GM21737 (cell line): ENCODE measurements around the gene USP38.
"Not testable (repeated sequence)": the region's sequence is repeated elsewhere in the genome, so short reads cannot be mapped to it uniquely, and the experiment has no call there.

Experiments
- ATAC-seq: cut with Tn5 transposase; IDR thresholded peaks from one replicate; pipeline ENCODE4 v1.9.1; 2021; ENCODE audit warnings: mild to moderate bottlenecking, moderate library complexity; ENCODE audit not compliant: unreplicated experiment

Gene USP38

DNA sequence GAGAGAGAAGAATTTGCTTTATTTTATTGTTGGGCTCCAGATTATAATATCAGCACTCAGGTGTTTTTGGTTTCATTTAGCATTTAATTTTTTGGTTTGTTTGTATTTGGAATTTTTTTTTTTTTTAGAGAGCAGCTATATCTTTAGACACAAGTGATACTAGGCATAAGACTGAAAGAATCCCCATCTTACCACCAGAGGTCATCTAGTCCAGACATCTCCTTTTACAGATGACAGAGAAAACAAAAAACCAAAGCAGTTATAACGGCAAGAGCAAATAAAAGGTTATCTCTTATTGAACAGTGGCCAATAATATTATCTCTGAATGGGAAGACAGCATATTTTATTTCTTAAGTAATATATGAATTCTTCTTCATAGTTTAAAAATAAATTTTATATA lies 22.8 kb downstream of the USP38 start:
- no peak for ATAC-seq

DNA sequence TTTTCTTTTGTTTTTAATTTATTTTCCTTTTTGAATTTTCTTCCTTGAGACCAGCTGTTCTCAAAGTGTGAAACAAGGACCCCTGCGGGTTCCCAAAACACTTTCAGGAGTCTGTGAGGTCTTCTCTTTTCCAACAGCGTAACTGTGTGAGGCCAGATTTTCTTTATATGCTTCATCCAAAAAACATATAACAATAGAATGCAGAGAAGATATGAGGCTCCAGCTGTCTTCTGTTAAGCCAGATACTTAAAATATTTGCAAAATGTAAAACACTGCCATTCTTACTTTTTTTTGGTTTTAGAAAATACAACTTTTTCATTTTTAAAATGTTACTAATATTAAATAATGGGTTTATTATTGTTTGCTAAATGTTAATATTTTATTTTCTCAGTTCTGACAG lies 27.8 kb downstream of the USP38 start:
- ATAC-seq: no peak

DNA sequence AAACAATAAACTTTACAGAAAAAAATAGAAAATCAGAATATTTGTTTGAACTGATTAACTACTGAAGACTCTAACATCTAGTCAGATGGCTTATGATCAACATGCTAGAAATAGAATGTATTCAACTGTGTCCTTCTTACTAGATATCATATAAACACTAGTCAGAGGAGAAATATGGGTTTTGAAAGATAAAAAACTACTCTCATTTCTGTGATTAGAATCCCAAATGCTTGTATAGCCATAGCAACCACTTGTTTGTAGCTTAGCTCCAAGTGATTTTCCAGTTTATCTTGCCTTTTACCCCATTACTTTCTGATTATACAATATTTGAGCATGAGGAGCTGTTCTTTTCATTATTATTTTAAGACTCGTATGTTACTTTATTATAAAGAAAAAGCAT lies 31.2 kb downstream of the USP38 start:
- no peak for ATAC-seq

DNA sequence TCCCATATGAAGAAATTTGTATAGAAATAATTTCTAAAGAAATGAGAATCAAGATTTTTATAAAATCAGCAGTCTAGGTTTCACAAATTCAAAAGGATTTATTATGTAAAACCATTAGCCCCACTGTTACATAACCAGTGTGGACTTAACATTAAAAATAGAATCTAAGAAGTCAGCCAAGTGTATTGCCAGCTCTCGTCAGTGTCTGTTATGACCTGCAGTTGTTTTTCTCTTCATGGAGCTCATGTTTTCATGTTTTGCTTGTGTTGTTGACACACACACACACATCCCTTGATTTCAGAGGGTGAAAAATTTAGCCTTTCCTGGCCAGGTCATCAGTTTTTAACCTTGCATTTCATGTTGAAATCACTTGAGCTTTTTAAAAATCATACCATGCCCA lies 39.5 kb downstream of the USP38 start:
- no peak for ATAC-seq

DNA sequence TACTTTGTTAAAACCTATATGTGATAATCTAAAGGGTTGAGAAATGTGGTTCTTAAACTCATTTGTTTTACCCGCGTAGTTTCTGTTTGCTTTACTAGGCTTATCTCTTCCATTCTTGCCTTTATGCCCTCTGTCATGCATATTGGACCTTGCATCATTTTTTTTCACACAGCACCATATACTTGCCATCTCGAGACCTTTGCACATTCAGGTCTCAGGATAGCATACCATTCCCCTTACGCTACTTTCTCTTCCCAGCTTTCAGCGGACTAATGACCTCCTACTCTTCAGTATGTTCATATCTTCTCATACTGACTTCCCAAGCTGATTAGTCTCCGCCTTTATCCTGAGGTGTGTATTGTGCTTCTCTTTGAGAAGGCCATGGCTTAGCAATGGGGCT lies 40.5 kb downstream of the USP38 start:
- no peak for ATAC-seq

DNA sequence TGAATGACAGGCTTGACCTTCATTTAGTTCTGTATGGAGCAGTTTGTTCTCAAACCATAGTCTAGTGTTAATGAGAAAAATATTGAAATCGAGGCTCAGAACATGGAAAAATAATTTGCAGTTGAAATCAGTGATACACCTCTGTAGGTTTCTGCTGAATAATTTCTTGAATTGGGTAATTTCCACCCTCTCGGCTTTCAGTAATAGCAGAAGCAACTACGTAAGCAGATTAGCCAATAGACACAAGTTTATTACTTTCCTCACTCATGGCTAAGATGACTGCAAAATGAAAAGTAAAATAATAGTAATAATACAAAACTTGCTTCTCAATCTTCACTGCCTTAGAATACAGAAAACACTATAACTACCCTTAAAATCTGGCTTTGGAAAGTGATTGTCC lies 46.0 kb downstream of the USP38 start:
- no peak for ATAC-seq

DNA sequence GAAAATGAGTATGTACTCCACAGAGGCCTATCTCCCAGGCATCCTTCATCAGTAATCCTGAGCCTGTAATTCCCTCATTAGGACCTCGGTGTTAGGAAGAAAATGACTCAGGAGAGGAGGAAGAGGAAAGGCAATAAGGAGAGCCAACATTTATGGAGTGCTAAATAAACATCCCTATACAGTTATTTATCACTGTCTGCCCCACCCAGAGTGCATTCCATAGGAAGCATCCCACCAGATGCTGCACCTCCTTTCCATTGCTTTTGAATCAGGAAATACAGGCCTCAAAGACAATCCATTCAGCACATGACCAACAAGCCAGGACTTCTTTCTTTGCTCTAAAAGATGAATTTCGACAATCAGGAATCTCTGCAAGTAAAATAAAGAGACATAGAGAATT lies 47.6 kb downstream of the USP38 start:
- no peak for ATAC-seq

DNA sequence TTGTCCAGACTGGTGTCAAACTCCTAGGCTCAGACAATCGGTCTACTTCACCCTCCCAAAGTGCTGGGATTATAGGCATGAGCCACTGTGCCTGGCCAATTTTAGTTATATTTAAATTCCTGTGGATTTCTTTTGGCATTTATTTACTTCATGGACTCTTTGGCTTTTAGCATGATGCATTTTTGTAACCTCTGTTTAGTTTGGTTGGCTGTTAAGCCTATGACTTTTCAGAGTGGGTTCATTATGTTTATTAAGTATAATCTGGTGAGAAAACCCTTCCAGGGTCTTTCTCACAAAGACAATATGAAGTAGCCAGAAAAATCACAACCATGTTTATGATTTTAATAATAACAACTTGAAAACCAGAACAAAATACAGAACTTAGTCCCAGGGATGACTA lies 49.4 kb downstream of the USP38 start:
- no peak for ATAC-seq

DNA sequence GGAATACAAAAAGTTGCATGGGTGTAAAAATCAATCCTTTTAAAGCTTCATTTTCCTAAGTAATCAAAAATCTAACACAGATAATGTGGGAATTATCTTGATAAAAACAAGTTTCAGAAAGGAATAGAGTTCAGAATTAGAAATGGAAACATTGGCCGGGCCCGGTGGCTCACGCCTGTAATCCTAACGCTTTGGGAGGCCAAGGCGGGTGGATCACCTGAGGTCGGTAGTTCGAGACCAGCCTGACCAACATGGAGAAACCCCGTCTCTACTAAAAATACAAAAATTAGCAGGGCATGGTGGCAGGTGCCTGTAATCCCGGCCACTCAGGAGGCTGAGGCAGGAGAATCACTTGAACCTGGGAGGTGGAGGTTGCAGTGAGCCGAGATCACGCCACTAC lies 52.5 kb downstream of the USP38 start:
- not testable (repeated sequence) for ATAC-seq

DNA sequence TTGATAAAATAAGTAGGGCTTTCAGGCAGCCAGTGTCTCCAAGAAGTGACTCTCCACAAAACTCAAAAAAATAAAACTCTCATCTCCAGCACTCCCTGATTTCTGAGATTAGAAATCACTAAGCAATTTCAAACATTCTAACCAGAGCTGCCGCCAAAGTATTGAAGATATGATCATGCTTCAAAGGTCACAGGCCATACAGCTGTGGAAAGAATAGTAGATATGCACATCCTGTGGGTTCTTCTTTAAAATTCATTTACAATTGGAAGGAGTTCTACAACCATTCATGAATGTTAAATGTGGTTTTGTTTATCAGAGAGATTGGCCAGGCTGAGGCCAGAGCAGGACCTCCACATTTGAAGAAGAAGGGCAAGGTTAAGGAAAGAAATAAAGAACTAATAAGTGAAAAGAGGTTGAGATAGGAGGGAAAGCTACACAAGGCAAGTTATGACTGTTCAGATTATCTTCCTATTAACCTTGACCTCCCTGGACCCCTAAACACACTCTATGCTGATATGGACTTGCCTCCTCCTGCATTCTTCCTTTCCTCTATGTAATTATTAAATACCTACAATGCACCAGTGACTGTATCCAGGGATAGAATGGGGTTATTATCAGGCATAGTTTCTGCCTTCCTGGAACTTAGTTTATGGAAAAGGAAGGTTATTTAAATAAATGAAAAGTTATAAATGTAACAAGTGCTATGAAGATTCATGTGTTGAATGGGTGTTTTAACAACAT lies 56.4 kb downstream of the USP38 start:
- no peak for ATAC-seq

DNA sequence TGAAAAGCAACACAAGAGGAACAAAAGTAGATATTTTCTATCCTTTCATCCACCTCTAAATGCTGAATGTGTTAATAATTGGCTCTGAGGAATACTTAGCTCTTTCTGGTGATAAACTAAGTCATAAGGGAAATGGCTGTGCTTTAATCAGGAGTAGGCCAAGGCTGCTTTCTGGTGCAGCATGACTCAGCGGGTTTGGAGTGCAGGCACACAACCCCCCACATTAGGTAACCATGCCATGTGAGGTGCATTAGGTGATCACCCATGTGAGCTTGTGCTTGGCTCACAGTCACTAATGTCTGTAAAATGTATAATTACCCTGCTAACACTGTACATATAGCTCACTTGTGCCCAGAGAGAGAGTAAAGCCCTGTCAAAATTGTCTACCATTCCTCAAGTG lies 57.2 kb downstream of the USP38 start:
- no peak for ATAC-seq

DNA sequence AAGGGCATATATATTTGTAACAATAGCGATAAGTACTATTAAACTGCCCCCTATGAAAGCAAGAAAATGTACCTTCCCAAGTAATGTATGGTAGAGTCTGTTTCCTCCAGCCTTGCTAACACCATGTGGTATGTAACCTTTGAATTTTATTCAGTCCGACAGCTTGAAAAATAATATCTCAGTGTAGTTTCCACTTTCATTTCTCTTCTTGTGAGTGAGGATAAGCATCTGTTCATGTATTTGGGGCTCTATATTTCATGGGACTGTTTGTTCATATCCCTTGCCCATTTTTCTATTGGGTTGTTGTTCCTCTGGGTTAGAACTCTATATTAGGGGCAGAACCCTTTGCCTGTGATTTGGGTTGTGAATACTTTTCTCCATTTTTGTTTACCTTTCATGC lies 58.3 kb downstream of the USP38 start:
- no peak for ATAC-seq

DNA sequence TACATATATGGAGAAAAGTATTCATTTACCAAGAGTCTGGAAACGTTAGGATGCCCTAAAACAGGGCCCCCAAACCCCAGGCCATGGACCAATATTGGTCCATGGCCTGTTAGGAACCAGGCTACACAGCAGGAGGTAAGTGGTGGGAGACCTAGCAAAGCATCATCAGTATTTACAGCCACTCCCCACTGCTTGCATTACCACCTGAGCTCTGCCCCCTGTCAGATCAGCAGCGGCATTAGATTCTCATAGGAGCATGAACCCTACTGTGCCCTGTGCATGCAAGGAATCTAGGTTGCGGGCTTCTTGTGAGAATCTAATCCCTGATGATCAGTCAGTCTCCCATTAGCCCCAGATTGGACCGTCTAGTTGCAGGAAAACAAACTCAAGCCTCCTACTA lies 62.3 kb downstream of the USP38 start:
- ATAC-seq: no peak

DNA sequence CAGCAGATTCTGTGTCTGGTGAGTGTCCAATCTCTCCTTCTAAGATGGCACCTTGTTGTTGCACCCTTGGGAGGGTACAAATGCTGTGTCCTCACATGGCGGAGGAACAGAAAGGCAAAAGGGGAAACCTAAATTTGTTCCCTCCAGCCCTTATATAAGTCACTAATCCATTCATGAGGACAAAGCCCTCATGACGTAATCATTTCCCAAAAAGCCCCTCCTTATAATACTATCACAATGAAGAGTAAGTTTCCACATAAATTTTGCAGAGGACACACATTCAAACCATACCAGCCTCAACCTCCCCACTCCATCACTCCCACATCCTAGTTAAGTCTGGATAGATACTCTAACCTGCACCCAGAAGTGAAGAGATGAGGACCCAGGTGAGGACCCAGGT lies 63.1 kb downstream of the USP38 start:
- no peak for ATAC-seq

DNA sequence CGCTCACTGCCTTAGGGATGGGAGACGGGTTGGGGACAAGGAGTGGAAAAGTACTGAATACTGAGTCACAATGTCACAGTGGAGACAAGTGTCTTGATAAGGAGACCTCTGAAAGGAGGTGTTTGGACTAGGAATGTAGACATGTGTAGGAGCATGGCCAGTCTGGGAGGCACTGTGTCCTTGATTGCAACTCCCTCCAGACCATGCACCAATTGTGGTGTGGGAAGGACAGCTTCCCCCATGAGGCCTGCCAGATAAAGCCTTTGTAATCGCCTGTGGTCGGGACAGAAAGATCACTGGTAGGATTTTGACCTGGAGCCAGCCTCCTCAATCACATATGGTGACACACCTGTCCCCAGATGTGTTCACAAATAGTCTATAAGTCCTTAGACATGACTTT lies 64.1 kb downstream of the USP38 start:
- ATAC-seq: no peak

DNA sequence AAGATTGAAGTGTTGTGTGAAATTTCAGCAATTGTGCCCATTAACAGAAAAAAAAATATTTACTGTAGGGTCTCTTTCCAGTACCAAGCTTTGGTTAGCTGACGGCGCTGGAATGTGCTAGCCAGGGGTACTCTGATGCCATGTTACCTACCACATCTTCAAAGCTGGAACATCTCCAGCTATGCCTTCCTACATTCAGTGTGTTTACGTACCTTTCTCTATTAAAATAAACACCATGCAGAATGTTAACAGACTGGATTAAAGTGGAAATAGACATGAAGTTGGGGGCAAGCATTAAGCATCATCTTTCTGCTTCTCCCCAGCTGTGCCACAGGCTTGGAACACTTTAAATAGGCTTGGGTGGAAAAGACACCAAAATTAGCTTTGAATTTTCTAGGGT lies 65.9 kb downstream of the USP38 start:
- ATAC-seq: no peak

DNA sequence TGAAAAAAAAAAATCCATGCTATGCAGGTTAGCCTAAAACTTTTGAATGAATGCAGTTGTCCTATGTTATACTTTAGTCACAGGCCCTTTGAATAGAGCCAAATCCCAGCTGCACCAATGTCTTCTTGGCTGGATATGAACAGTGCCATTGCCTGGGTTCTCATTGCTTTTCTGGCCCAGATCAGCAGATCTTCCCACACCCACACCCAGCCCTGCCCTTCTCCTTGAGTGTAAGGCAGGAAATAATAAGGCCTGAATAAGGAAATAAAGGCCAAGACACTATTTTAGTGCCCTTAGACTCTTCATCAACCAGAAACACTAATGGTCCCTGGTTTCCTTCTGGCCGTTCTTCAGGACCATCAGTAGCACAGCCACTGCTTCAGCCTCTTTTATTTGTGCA lies 66.6 kb downstream of the USP38 start:
- ATAC-seq: no peak

DNA sequence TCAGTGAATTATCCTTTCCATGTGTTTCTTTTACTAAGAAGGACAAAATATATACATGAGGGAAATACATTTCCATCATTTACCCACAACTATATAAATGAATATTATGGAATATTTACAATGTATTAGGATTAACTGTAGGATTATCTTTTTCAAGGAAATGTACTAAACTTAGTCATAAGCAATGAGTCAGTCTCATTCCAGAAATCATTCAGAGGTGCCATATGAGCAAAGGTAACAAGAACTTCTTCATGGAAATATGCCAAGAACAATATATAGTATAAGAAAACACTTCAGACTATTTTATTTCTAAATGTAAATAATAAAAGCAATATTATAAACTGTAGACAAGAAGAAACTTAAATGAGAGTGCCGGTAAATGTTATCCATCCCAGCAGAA lies 67.1 kb downstream of the USP38 start:
- ATAC-seq: no peak

DNA sequence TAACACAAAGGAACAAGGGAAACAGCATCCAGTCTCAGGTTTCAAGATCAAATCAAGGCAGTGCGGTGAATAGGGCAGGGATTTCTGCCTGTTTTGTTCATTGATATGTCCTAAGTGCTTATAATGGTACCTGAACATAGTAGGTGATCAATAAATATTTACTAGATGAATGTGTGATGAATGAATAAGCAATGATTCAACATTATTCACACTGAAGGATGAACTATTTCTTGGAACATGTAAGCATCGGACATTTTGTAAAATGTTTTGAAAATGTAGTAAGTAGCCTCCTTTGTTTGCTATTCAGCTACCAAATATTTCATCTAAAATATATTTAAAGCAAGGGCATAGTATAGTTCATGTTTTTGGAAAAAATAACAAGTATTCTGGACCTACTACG lies 67.8 kb downstream of the USP38 start:
- no peak for ATAC-seq

DNA sequence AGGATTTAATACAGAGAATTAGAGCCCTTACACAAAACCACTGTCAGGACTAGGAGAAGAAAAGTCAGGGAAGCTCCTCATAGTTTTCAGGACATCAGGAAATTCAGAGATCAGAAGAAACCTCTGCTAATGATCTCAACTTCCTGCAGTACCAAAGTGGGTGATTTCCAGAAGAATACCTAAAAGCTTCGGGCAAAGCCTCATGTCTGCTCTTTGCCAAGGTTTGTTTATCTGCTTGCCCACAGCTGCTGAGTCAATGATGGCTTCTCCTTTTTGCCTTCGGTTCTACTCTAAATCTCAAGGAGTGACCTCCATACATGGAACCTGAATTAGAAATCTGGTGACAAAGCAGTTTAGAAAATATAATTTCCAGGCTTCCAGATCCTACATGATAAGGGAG lies 68.4 kb downstream of the USP38 start:
- ATAC-seq: no peak

DNA sequence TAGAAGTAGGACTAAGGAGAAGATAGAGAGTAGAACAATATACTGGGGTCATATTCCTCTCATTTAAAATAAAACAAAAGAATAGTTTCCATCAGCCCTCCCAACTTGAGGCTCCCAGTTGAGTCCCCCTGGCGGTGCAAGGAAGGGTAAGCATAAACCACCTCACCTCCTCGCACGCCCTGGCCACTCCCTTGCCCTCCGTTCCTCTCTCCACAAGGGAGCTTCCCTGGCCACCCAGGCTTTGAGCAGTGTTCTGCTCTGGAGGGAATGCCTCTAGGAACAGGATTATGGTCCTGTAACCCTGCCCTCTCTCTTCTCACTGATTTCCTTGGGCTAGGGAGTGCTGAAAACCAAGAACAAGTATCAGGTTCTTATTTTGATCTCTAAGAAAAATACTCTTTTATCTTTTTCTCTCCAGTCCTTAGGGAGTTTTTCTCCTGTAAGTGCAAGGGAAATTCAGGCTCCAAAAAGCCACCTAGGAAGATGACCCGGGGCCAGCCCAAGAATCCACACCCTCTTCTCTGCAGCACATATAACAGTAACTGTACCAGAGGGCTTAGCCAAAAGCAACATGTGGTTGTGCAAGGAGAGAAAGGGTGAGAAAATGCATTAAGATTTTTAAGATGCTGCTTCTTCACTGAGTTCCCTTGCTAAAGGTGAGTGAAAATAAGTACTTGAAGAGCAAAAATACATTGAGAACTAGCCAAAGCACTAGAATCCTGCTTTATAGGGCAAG lies 69.9 kb downstream of the USP38 start:
- ATAC-seq: no peak

DNA sequence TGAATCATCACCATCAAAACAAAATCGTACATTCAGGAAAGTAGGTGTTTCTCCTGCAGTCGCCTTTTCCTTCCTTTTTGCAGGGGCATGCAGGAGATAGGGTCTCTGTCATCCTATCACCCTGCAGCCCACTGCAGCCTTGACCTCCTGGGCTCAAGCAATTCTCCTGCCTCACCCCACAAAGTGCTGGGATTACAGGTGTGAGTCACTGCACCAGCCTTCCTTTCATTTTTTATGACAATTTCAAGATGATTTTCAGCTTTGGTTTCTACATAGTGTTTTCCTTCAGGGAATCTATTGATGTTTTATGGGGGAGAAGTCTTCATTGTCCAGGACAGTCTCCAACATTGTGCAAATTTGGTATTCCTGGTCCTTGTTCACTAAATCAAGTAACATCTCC lies 71.7 kb downstream of the USP38 start:
- ATAC-seq: no peak

DNA sequence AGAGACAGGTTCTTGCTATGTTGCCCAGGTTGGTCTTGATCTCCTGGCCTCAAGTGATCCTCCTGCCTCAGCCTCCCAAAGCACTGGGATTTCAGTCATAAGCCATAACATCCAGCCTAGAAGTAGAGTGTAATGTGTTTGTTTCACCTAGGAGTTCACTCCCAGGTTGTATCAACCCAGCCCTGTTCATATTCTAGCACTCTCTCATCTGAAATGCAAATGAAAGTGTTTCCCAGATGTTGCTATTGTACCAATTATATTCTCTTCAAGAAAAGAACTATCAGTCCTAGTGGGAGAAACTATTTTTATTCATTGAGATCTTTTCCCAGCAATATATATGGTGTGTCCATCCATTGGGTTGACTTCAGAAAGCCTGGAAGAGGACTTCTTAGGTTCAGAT lies 72.6 kb downstream of the USP38 start:
- no peak for ATAC-seq
